Liver (tissue), 9 donors: Measurements from ENCODE around the gene CCDC33. TPM values are rescaled to one million over a fixed set of nuclear protein-coding genes. Genes with fewer than 3 reads are reported as not detected.

Source experiments
- DNase-seq: peaks from one replicate; pipeline ENCODE4 v3.0.0-alpha.2; 2017; ENCODE audit warnings: low spot score
- H3K27ac ChIP-seq, 2 donors: one replicate each; pipeline ENCODE4 v1.7.0; 2013; ENCODE audit warnings: inconsistent platforms in 2 of 2, low read length in 2 of 2, control low read depth in 1 of 2, low read depth in 1 of 2, mild to moderate bottlenecking in 1 of 2
- H3K27me3 ChIP-seq, 4 donors: one replicate each; pipeline versions ENCODE4 v1.6.1 to v1.7.0; 2013; ENCODE audit warnings: low read length in 3 of 4, inconsistent platforms in 1 of 4, mild to moderate bottlenecking in 1 of 4, moderate library complexity in 1 of 4; ENCODE audit not compliant: control insufficient read depth in 4 of 4, insufficient read depth in 4 of 4
- H3K36me3 ChIP-seq, 4 donors: one replicate each; pipeline versions ENCODE4 v1.6.1 to v1.7.0; 2013; ENCODE audit warnings: low read length in 3 of 4, mild to moderate bottlenecking in 3 of 4, low read depth in 1 of 4, moderate library complexity in 1 of 4; ENCODE audit not compliant: control insufficient read depth in 4 of 4, insufficient read depth in 3 of 4
- H3K4me1 ChIP-seq, 4 donors: one replicate each; pipeline versions ENCODE4 v1.6.1 to v1.7.0; 2013; ENCODE audit warnings: low read length in 3 of 4, mild to moderate bottlenecking in 3 of 4, moderate library complexity in 1 of 4; ENCODE audit not compliant: control insufficient read depth in 4 of 4, insufficient read depth in 4 of 4
- H3K4me3 ChIP-seq, 3 donors: one replicate each; pipeline versions ENCODE4 v1.6.1 to v1.7.0; 2013; ENCODE audit warnings: low read length in 3 of 3, control low read depth in 1 of 3, low read depth in 1 of 3, mild to moderate bottlenecking in 1 of 3
- H3K9ac ChIP-seq, 2 donors: one replicate each; pipeline ENCODE4 v1.7.0; 2013; ENCODE audit warnings: low read length in 2 of 2, mild to moderate bottlenecking in 2 of 2, moderate library complexity in 2 of 2, control low read depth in 1 of 2, low read depth in 1 of 2
- H3K9me3 ChIP-seq, 4 donors: one replicate each; pipeline versions ENCODE4 v1.6.1 to v1.7.0; 2013; ENCODE audit warnings: low read length in 3 of 4; ENCODE audit not compliant: control insufficient read depth in 4 of 4
- FOXA1 ChIP-seq: IDR thresholded peaks from 2 replicates; pipeline ENCODE4 v1.6.1; 2016; ENCODE audit warnings: antibody characterized with exemption
- FOXA2 ChIP-seq: IDR thresholded peaks from 2 replicates; pipeline ENCODE4 v1.6.1; 2016; ENCODE audit warnings: antibody characterized with exemption
- GABPA ChIP-seq, 2 donors: IDR thresholded peaks in 1 of 2; conservative IDR thresholded peaks in 1 of 2; 2 replicates each; pipeline ENCODE4 v1.6.1; 2016; ENCODE audit warnings: antibody characterized with exemption in 2 of 2, mild to moderate bottlenecking in 1 of 2, moderate library complexity in 1 of 2
- HNF4A ChIP-seq, 2 donors: conservative IDR thresholded peaks; 2 replicates each; pipeline ENCODE4 v1.6.1; 2016; ENCODE audit warnings: antibody characterized with exemption in 2 of 2, mild to moderate bottlenecking in 2 of 2
- JUND ChIP-seq, 2 donors: IDR thresholded peaks; 2 replicates each; pipeline ENCODE4 v1.6.1; 2016; ENCODE audit warnings: antibody characterized with exemption in 2 of 2
- RAD21 ChIP-seq, 2 donors: IDR thresholded peaks; 2 replicates each; pipeline ENCODE4 v1.6.1; 2016; ENCODE audit warnings: antibody characterized with exemption in 2 of 2, mild to moderate bottlenecking in 2 of 2
- SP1 ChIP-seq: IDR thresholded peaks from 2 replicates; pipeline ENCODE4 v1.6.1; 2018; ENCODE audit warnings: antibody characterized with exemption, mild to moderate bottlenecking
- YY1 ChIP-seq: IDR thresholded peaks from 2 replicates; pipeline ENCODE4 v1.6.1; 2016; ENCODE audit warnings: antibody characterized with exemption, mild to moderate bottlenecking
- WGBS: extraction: QIAGEN DNeasy Blood & Tissue Kit; methylation state at CpG from one replicate; pipeline ENCODE4 v1.1.7; 2013; 5-methylcytosine and 5-hydroxymethylcytosine counted together
- polyA plus RNA-seq, 2 donors: library from polyadenylated mRNA; stranded (reverse) in 1 of 2; unstranded in 1 of 2; fragments of 200-250 nt in 1 of 2; fragments of >200 nt in 1 of 2; fragmentation: Nextera tagmentation in 1 of 2; extraction: Ambion mirVana in 1 of 2; gene quantifications; one replicate each; pipeline versions ENCODE4 v1.2.1 to v1.2.3, GENCODE V29; 2013 to 2015
- total RNA-seq, 2 donors: library from RNA; depleted of rRNA; stranded (reverse); fragments of >200 nt; gene quantifications; one replicate each; pipeline ENCODE4 v1.2.3, GENCODE V29; 2014
- TF ChIP-seq, protein P1 (sequence below): IDR thresholded peaks from 2 replicates; pipeline ENCODE4 v1.6.1; 2016; ENCODE audit warnings: antibody characterized with exemption
- TF ChIP-seq, protein P2 (sequence below): IDR thresholded peaks from 2 replicates; pipeline ENCODE4 v1.6.1; 2016; ENCODE audit warnings: antibody characterized with exemption
- TF ChIP-seq, protein P3 (sequence below): IDR thresholded peaks from 2 replicates; pipeline ENCODE4 v1.6.1; 2016; ENCODE audit warnings: antibody characterized with exemption
- TF ChIP-seq, protein P4 (sequence below): IDR thresholded peaks from 2 replicates; pipeline ENCODE4 v1.6.1; 2016; ENCODE audit warnings: antibody characterized with exemption, mild to moderate bottlenecking
- donor health status: healthy.
- donor health status: healthy.
- donor health status: healthy.
- donor health status: healthy.
- donor health status: healthy.

Gene CCDC33
- total and polyA plus RNA-seq, 4 donors, result not detected

DNA sequence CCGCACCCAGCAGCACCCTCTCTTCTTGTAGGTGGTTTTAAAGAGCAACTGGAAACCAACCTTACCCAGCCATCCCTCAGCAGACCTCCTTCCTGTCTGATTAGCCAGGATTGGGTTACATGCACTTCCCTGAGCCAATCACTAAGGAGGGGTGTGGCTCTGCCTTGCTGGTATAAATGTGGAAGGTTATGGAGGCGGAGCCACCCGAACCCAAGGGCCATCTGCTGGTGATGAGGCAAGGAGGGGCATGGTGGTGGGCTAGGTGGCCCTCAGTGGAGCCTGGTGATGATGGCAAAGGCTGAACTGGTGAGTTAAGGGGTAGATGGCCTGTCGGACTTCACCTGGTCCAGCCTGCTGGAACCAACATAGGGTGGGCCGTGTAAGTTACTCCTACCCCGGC lies 39.8 kb downstream of the CCDC33 start:
- 93% methylated on average over 6 of the region's 6 CpGs for WGBS
- H3K9ac ChIP-seq, result no peak overlapping the region
- no peaks in the 10 kb centered on the region for H3K36me3 ChIP-seq
- H3K9me3 ChIP-seq, result no peaks in the 10 kb centered on the region
- H3K4me3 ChIP-seq, result no peak overlapping the region
- no peak for DNase-seq
- TF ChIP-seq RAD21 (IDR thresholded peaks at IDR 0.05), result no peak
- TF ChIP-seq FOXA2, result no peak
- no peak for TF ChIP-seq FOXA1
- no peak for TF ChIP-seq GABPA (IDR thresholded peaks at IDR 0.05 in 1 of 2, conservative IDR thresholded peaks at IDR 0.05 in 1 of 2)
- TF ChIP-seq, protein P1, sequence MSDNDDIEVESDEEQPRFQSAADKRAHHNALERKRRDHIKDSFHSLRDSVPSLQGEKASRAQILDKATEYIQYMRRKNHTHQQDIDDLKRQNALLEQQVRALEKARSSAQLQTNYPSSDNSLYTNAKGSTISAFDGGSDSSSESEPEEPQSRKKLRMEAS, result no peak
- TF ChIP-seq YY1, result no peak
- TF ChIP-seq, protein P2, sequence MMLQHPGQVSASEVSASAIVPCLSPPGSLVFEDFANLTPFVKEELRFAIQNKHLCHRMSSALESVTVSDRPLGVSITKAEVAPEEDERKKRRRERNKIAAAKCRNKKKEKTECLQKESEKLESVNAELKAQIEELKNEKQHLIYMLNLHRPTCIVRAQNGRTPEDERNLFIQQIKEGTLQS, result no peak
- TF ChIP-seq, protein P3, sequence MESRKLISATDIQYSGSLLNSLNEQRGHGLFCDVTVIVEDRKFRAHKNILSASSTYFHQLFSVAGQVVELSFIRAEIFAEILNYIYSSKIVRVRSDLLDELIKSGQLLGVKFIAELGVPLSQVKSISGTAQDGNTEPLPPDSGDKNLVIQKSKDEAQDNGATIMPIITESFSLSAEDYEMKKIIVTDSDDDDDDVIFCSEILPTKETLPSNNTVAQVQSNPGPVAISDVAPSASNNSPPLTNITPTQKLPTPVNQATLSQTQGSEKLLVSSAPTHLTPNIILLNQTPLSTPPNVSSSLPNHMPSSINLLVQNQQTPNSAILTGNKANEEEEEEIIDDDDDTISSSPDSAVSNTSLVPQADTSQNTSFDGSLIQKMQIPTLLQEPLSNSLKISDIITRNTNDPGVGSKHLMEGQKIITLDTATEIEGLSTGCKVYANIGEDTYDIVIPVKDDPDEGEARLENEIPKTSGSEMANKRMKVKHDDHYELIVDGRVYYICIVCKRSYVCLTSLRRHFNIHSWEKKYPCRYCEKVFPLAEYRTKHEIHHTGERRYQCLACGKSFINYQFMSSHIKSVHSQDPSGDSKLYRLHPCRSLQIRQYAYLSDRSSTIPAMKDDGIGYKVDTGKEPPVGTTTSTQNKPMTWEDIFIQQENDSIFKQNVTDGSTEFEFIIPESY, result no peak
- H3K27me3 ChIP-seq, result peaks cover 0 to 5% (median 0%) of the 10 kb centered on the region in 4 donors
- no peaks in the 10 kb centered on the region for H3K4me1 ChIP-seq
- no peak overlapping the region for H3K27ac ChIP-seq

DNA sequence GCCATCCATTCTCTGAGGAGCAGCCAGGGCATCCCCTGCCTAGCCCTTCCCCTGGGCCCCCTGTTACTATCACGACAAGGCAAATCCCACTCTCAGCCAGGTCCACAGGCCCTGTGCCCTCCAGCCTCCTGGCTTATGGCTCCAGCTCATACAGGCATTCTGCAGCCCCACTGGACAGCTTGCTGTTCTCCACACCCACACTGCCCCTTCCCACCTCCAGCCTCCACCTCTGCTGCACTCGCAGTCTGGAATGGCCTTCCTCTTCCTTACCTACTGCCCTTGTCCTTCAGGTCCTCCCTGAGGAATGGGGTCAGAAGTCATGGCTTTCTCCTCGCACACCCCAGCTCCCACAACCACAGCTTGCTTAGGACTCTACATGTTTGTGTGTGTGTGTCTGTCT lies 40.4 kb downstream of the CCDC33 start:
- no peaks in the 10 kb centered on the region for H3K9me3 ChIP-seq
- H3K4me3 ChIP-seq, result no peak overlapping the region
- H3K4me1 ChIP-seq, result no peaks in the 10 kb centered on the region
- H3K36me3 ChIP-seq, result no peaks in the 10 kb centered on the region
- H3K27me3 ChIP-seq, result peaks cover 0 to 11% (median 0%) of the 10 kb centered on the region in 4 donors
- DNase-seq, result no peak
- TF ChIP-seq, protein P4, sequence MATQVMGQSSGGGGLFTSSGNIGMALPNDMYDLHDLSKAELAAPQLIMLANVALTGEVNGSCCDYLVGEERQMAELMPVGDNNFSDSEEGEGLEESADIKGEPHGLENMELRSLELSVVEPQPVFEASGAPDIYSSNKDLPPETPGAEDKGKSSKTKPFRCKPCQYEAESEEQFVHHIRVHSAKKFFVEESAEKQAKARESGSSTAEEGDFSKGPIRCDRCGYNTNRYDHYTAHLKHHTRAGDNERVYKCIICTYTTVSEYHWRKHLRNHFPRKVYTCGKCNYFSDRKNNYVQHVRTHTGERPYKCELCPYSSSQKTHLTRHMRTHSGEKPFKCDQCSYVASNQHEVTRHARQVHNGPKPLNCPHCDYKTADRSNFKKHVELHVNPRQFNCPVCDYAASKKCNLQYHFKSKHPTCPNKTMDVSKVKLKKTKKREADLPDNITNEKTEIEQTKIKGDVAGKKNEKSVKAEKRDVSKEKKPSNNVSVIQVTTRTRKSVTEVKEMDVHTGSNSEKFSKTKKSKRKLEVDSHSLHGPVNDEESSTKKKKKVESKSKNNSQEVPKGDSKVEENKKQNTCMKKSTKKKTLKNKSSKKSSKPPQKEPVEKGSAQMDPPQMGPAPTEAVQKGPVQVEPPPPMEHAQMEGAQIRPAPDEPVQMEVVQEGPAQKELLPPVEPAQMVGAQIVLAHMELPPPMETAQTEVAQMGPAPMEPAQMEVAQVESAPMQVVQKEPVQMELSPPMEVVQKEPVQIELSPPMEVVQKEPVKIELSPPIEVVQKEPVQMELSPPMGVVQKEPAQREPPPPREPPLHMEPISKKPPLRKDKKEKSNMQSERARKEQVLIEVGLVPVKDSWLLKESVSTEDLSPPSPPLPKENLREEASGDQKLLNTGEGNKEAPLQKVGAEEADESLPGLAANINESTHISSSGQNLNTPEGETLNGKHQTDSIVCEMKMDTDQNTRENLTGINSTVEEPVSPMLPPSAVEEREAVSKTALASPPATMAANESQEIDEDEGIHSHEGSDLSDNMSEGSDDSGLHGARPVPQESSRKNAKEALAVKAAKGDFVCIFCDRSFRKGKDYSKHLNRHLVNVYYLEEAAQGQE, result no peak
- TF ChIP-seq HNF4A (conservative IDR thresholded peaks at IDR 0.05), result no peak
- no peak for TF ChIP-seq JUND (IDR thresholded peaks at IDR 0.05)
- TF ChIP-seq, protein P1, result no peak
- TF ChIP-seq SP1, result no peak
- TF ChIP-seq GABPA (IDR thresholded peaks at IDR 0.05 in 1 of 2, conservative IDR thresholded peaks at IDR 0.05 in 1 of 2), result no peak
- no peak for TF ChIP-seq FOXA2
- TF ChIP-seq FOXA1, result no peak
- WGBS, result 87% methylated on average over 3 of the region's 3 CpGs
- H3K27ac ChIP-seq, result no peak overlapping the region
- no peak overlapping the region for H3K9ac ChIP-seq
